ENCODE results near the gene TSBP1. TPM values are rescaled to one million over a fixed set of nuclear protein-coding genes. Genes with fewer than 3 reads are reported as not detected.

The TSBP1 gene
- total RNA-seq, 2 donors from 2014 or later = not detected

DNA sequence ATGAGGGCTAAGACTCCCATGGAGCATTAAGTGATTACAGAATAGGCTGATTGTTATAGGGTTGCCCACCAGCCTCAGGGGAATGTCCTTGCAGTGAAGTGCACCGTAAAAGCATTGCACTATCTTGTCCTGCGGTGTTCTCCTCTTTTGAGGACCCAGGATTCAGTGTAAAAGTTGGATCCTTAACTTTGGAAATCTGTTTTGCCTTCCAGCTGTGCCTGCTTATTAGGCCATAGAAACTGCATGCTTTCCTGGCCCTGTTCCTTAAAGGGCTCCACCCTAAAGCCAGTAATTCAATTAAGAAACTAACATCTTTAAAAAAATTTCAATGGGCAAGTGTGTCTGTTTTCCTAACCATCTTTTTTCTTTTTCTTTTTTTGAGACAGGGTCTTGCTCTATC, 122.4 kb downstream of the TSBP1 start:
- no peaks in the 10 kb centered on the region for H3K36me3 Mint-ChIP-seq (ENCODE audit: low read depth)
- peaks cover 33% of the 10 kb centered on the region for H3K27me3 Mint-ChIP-seq (ENCODE audit: insufficient read depth)
- Histone ChIP-seq H3K36me3 (ENCODE audit: control insufficient read depth, insufficient read depth, low read length) (no peaks in the 10 kb centered on the region), H3K27ac (ENCODE audit: low read depth, low read length) (no peak overlapping the region), H3K9me3 (ENCODE audit: control insufficient read depth, low read length) (peaks cover 20% of the 10 kb centered on the region), H3K27me3 (ENCODE audit: control insufficient read depth, insufficient read depth, low read length, poor library complexity, severe bottlenecking) (no peaks in the 10 kb centered on the region), H3K4me1 (ENCODE audit: control insufficient read depth, insufficient read depth, low read length) (no peaks in the 10 kb centered on the region), H3K9ac (ENCODE audit: extremely low read depth, low read length, poor library complexity, severe bottlenecking) (no peak overlapping the region), H3K4me3 (ENCODE audit: low read length) (no peak overlapping the region)
- TF ChIP-seq, protein P1, sequence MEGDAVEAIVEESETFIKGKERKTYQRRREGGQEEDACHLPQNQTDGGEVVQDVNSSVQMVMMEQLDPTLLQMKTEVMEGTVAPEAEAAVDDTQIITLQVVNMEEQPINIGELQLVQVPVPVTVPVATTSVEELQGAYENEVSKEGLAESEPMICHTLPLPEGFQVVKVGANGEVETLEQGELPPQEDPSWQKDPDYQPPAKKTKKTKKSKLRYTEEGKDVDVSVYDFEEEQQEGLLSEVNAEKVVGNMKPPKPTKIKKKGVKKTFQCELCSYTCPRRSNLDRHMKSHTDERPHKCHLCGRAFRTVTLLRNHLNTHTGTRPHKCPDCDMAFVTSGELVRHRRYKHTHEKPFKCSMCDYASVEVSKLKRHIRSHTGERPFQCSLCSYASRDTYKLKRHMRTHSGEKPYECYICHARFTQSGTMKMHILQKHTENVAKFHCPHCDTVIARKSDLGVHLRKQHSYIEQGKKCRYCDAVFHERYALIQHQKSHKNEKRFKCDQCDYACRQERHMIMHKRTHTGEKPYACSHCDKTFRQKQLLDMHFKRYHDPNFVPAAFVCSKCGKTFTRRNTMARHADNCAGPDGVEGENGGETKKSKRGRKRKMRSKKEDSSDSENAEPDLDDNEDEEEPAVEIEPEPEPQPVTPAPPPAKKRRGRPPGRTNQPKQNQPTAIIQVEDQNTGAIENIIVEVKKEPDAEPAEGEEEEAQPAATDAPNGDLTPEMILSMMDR (conservative IDR thresholded peaks at IDR 0.05) = no peak
- WGBS, 2 experiments (ENCODE audit: insufficient coverage in 1 of 2, insufficient read length in 1 of 2) = 68% methylated on average over 2 of the region's 2 CpGs
- DNase-seq = no peak
- no peak overlapping the region for H3K27ac Mint-ChIP-seq
- no peaks in the 10 kb centered on the region for H3K4me1 Mint-ChIP-seq
- H3K4me3 Mint-ChIP-seq = no peak overlapping the region
- peaks cover 21% of the 10 kb centered on the region for H3K9me3 Mint-ChIP-seq

DNA sequence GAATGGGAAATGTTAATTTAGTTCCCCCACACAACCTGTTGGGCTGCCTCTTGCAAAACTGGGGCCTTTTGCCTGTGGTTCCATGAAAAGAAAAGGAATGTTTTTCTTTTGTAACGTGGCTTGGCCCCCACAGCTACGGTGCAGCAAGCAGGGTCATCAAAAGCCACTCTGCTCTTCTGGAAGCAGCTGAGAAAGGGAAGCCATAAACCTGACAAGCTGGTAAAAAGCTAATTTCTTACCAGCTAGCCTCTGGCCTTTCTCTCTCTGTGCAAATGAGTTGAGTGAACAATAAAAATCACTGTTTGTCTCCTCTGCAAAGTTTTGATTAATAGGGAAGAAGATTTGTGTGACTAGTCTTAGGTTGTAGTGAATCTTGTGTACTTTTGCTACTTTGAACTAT, 124.3 kb downstream of the TSBP1 start:
- H3K27me3 Mint-ChIP-seq (ENCODE audit: insufficient read depth) = peaks cover 40% of the 10 kb centered on the region
- TF ChIP-seq, protein P1 (conservative IDR thresholded peaks at IDR 0.05) = no peak
- Histone ChIP-seq H3K27ac (ENCODE audit: low read depth, low read length) (no peak overlapping the region), H3K4me3 (ENCODE audit: low read length) (no peak overlapping the region), H3K4me1 (ENCODE audit: control insufficient read depth, insufficient read depth, low read length) (no peaks in the 10 kb centered on the region), H3K36me3 (ENCODE audit: control insufficient read depth, insufficient read depth, low read length) (no peaks in the 10 kb centered on the region), H3K27me3 (ENCODE audit: control insufficient read depth, insufficient read depth, low read length, poor library complexity, severe bottlenecking) (no peaks in the 10 kb centered on the region), H3K9me3 (ENCODE audit: control insufficient read depth, low read length) (peaks cover 20% of the 10 kb centered on the region), H3K9ac (ENCODE audit: extremely low read depth, low read length, poor library complexity, severe bottlenecking) (no peak overlapping the region)
- 63 to 73% methylated on average over 2 of the region's 2 CpGs for WGBS, 2 experiments (ENCODE audit: insufficient coverage in 1 of 2, insufficient read length in 1 of 2)
- DNase-seq = no peak
- H3K4me1 Mint-ChIP-seq = no peaks in the 10 kb centered on the region
- no peak overlapping the region for H3K4me3 Mint-ChIP-seq
- no peaks in the 10 kb centered on the region for H3K36me3 Mint-ChIP-seq (ENCODE audit: low read depth)
- H3K9me3 Mint-ChIP-seq = peaks cover 21% of the 10 kb centered on the region
- no peak overlapping the region for H3K27ac Mint-ChIP-seq

DNA sequence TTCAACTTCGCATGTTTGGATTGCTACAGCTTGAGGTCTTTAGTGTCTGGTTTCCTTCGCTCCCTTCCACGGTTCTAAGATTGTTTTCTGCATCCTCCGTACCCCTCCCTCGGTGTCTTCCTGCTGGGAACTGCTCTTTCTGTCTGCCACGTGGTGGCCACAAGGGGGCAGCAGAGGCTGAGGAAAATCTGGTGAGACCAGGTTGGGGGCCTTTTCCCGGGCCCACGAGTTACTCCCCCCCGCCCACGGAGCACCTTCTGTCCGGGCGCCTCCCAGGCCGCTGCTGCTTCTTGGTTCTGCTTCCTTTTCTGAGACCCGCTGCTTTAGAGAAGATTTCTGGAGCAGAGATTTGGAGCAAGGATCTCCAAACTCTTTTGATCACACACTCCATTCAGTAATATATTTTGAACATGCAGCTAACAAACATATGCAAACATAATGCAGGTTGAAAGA, 126.7 kb downstream of the TSBP1 start:
- H3K27me3 Mint-ChIP-seq (ENCODE audit: insufficient read depth) = peaks cover 46% of the 10 kb centered on the region
- Histone ChIP-seq H3K4me3 (ENCODE audit: low read length) (no peak overlapping the region), H3K36me3 (ENCODE audit: control insufficient read depth, insufficient read depth, low read length) (no peaks in the 10 kb centered on the region), H3K9ac (ENCODE audit: extremely low read depth, low read length, poor library complexity, severe bottlenecking) (no peak overlapping the region), H3K27ac (ENCODE audit: low read depth, low read length) (no peak overlapping the region), H3K4me1 (ENCODE audit: control insufficient read depth, insufficient read depth, low read length) (no peaks in the 10 kb centered on the region), H3K27me3 (ENCODE audit: control insufficient read depth, insufficient read depth, low read length, poor library complexity, severe bottlenecking) (no peaks in the 10 kb centered on the region), H3K9me3 (ENCODE audit: control insufficient read depth, low read length) (peaks cover 20% of the 10 kb centered on the region)
- no peak overlapping the region for H3K4me3 Mint-ChIP-seq
- peak; percentile 91 for DNase-seq
- no peaks in the 10 kb centered on the region for H3K36me3 Mint-ChIP-seq (ENCODE audit: low read depth)
- WGBS, 2 experiments (ENCODE audit: insufficient coverage in 1 of 2, insufficient read length in 1 of 2) = 8 to 22% methylated on average over 3 to 14 of the region's 14 CpGs
- H3K4me1 Mint-ChIP-seq = no peaks in the 10 kb centered on the region
- TF ChIP-seq, protein P1 (conservative IDR thresholded peaks at IDR 0.05) = peak; percentile 98
- H3K27ac Mint-ChIP-seq = no peak overlapping the region
- H3K9me3 Mint-ChIP-seq = peaks cover 20% of the 10 kb centered on the region
